Subcutaneous adipose tissue (tissue), 4 donors: Measurements from ENCODE around the gene SUDS3. TPM values are rescaled to one million over a fixed set of nuclear protein-coding genes. Genes with fewer than 3 reads are reported as not detected.

Source experiments
- CTCF ChIP-seq: fragments of 450-650 bp; IDR thresholded peaks from one replicate; pipeline ENCODE4 v1.5.1; 2016; ENCODE audit warnings: low read depth, mild to moderate bottlenecking, control low read depth, antibody characterized with exemption, moderate library complexity
- total RNA-seq, 4 donors: library from RNA; depleted of rRNA; stranded (reverse); fragments of >200 nt; gene quantifications; one replicate each; pipeline ENCODE4 v1.1.0, GENCODE V29; 2016

The SUDS3 gene
- total RNA-seq, 4 donors from 2014 or later: 23.6 to 46.0 (median 38.3) TPM

DNA sequence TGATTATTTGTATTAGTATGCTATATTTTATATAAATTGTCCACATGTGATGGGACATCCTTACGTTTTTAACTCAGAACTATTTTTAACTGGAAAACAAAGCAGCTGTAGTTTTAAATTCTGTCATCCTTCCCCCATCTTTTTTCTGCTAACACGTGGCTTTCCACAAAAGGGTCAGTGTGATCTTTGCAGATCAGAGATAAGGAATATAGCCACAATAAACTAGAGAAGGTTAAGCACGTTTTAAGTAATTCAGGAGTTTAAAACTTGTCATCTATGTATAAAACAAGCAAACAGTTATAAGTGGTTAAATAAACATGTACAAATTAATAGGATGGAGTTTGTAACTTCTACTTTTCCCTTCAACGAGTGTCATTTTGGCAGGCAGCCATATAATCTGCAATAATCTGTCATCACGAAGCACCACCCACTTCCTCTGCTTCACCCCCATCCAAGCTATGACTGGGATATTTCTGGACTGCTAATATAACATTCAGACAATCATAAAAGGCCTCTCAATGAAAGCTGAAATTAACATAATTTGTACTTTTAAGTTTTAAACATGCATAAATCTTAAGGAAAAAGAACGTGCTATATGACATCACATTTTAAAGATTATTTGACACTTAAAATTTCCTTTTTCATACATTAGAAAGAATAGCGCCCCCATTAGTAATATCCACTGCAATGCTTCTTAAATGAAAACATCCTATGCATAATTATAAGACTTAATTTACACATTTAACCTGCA is 18.9 kb upstream of the SUDS3 start:
- no peak for TF ChIP-seq CTCF

GRCh38 chr12:118358008-118358359 is 18.4 kb upstream of the SUDS3 start:
- no peak for TF ChIP-seq CTCF

DNA sequence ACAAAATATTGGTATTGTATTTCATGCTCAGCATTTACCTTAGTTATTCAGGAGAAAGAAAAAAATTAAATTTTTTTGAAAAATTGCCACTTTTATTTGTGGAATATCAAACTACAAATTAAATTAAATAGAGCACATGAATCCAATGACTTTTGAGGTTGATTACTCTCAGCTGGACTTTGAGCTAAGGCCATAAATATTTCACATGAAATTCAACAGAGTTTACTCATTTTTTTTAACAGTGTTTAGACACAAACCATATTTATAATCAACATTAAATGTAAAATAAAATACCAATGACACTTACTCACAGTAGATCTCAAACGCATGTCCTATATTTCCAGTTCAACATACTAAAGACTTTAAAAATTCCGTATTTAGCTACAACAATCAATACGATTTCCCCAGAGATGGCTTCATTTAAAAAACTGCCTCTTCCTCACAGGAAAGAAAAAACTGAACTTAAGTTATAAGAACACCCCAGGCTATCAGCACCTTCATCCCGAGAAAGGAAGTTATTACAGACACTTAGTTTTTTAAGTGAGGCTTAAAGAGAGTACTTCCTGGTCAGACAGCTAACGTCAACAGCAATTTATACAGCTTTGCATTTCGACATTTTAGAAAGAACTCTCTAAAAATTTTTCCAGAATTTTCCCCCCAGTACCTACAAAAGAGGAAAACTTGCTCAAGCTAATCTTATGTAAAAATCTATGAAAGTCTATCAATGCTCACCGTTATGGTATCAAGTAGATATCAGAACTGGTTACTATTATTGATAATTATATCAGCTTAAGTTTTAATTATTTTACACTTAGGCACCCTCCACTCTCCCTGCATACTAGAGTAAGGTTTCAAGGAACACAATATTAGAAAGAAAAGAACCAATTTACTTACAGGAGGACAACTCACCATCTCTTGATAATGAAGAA is 17.5 kb upstream of the SUDS3 start:
- no peak for TF ChIP-seq CTCF

DNA sequence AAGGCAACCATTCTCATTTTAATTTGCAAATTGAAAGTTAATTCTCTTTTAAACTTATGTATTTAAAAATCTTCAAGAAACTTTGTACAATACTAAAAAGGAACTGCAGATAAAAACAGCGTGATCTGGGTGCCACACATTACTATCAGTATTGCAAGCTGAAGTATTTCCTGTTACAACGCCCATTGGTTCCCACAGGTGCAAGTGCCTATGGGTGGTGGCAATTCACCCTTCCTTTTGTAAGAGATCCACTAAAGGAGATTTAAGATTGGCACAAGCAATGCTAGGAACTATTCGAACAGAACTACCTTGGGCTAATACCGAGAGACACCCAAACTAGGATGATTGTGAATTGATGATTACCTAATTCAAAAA is 16.8 kb upstream of the SUDS3 start:
- no peak for TF ChIP-seq CTCF

DNA sequence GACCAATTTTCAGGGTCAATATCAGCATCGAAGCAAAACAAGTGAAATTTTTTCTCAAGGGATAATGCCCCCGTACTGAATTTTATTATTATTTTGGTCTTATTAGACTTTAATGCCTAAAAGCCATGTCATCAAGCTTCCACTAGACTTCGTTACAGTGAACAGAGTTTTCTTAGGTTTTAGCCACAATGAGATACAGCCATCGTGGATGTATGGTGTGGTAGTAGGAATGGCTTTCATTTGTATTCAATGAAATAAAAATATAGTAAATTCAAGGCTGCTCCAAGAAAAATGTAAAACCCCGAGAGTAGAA is 15.3 kb upstream of the SUDS3 start:
- TF ChIP-seq CTCF: no peak

- TF ChIP-seq CTCF: no peak
Observed at GRCh38 chr12:118361889-118362288, 14.5 kb upstream of the SUDS3 start.

DNA sequence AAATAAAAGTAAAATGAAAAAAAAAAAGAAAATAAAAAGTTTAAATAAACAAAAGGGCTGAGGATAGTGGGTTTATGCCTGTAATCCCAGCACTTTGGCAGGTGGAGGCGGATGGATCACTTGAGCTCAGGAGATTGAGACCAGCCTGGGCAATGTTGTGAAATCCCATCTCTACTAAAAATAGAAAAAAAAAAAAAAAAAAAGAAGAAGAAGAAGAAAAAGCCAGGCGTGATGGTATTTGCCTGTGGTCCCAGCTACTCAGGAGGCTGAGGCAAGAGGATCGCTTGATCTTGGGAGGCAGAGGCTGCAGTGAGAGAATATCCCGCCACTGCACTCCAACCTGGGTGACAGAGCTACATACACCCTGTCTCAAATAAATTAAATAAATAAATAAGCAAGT is 7.5 kb upstream of the SUDS3 start:
- no peak for TF ChIP-seq CTCF
